ENCODE results near the gene ISG20. TPM values are rescaled to one million over a fixed set of nuclear protein-coding genes. Genes with fewer than 3 reads are reported as not detected.

ISG20 gene
- total RNA-seq, result 5.0 and 10.5 TPM in 2 replicates

DNA sequence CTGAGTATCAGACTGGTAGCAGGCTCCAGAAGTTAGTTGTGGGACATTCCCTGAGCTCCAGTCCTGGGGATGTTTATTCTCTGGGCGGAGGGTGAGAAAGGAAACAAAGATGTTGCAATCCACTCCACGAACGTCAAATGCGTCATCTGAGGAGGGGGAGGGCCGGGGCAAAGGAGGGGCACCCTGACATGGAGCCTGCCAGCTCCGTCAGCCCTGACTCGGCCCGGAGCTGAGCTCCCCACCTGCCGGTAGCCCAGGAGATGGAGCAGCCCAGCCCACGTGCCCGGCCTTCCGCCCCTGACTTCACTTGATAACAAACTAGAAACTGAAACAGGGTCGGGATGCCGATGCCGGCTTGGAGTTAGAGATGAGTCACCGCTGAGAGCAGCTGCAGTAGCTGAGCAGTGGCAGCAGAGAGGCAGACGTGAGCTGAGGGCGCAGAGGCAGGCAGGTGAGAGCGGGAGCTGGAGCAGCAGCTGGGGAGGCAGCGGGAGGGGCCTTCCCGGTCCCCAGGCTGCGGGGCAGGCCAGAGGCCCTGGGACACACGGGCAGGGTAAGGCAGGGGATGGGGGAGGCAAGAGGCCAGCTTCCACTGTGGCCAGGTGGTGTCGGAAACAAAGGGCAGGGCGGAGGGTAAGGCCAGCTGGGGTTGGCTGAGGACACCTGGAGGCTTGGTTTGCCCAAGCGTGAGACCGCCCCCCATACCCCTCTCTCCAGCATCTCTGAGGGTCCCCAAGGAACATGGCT lies at the start of gene ISG20:
Gene ISG20 (plus strand): TSS at position 391 of the 747 bp plus-strand sequence. CDS start 351 bp downstream, at position 742.

DNA sequence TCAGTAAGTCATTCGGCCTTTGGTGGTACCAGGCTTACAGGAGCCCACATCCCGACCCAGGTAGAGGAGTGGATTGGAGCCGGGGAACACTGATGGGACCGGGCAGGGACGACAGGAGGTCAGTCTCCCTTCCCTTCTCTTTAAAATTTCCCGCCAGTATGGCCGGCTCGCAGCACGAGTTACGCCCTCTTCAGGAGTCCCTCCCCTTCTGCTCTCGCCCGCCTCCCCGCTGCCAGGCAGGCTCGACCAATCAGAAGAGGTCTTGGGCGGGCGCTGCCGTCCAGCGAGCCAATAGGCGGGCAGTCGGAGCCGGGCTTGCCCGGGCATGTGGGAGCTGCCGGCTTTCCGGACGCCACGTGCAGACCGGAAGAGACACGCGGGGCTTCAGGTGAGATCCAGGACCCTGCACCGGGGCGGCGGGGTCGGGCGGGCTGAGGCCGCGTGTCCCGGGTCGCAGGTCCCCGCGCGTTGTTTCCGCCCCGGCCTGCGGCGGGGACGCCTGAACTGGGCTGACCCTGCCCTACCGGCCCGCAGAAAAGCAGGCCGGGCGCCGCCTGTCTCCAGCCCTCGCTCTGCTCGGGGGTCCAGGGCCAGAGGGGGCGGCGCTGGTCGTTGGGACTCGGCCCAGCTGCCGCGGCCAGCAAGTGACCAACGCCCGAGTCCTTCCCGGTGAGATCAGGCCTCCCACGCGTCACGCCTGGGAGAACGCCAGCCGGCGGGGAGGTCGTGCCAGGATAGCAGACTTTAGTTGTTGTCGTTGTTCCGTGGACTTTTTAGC lies 17.6 kb upstream of the ISG20 start, which contains the start of gene AEN:
Gene AEN (plus strand): TSS at position 346 of the 778 bp plus-strand sequence. CDS start 4,870 bp downstream, outside the sequence.

Other genes with a start within 250 kb of the ISG20 start
- gene MRPL46, start 171.6 kb upstream of the ISG20 start, total RNA-seq, result 8.3 and 9.9 TPM in 2 replicates
- gene MRPS11, start 171.3 kb upstream of the ISG20 start, total RNA-seq, result 46.6 and 48.1 TPM in 2 replicates
- gene DET1, start 92.3 kb upstream of the ISG20 start, total RNA-seq, result 3.8 and 4.9 TPM in 2 replicates
- 30.3 and 37.5 TPM in 2 replicates for gene AEN, start 17.7 kb upstream of the ISG20 start, total RNA-seq
- 5.0 and 21.0 TPM in 2 replicates for gene ACAN, start 164.4 kb downstream of the ISG20 start, total RNA-seq